Measurements from ENCODE around the gene EIPR1.

Gene EIPR1

DNA sequence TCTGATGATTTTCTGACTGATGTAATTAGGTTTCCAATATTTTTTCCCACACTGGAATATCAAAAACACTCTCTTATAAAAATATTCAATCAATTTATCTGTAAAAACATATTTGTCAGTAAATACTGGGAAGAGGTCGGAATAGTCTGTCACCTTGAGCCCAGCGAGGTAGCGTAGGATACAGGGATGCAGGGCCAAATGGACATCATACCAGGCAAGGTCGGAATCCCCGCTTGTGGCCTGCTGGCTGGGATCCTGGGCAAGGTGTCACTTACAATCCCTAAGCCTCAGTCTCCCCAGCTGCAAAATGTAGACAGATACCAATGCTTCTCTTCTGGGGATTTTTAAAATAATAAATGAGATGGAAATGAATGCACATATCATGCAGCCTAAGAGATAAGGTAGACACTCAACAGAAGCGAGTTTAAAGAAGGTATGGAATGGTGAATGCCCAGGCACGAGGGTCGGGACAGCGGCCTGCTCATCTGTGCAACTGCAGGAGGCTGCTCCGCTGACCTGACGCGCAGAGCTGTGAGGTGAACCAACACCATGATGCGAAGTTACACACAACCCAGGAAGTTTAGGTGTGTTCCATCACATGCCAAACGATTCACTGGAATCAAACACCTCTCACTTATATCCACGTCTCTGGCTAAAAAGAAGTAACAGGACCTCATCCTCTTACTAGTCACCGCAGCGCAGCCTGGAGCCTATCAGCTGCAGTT lies 98.2 kb downstream of the EIPR1 start:
- DNase-seq (ENCODE audit: low spot score): no peak
- TF ChIP-seq CTCF (IDR thresholded peaks at IDR 0.05): no peak
- no peak overlapping the region for H3K4me3 ChIP-seq
- no peak overlapping the region for H3K27ac ChIP-seq

DNA sequence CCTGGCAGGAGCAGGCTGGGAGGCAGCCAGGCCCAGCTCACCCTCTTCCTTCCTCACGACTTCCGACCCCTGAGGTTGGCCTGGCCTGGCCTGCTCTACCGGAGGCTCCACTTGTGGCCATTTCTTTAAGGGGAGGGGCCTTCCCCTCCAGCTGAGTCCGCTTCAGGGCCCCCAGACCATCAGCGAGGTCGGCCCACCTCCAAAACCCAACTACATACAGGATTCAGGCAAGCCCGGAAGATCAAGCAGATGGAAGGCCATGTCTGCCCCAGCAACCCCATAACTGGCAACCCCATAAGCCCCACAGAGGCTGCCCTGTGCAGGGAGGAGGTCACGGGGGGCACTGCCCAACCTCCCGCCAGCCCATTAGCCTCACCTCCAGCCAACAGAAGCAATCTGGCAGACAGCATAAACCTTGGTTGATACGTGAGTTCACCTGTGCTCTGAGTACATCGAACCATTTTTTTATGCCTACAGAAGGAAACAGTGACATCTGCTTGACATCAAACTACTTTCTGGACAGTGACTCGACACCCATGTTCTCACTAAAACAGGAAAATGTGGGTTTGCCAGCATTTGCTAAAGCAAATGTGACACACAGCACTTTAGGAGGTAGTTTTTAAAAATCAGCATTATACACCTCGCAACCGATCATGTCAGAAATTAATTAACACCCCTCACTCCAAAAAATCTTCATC lies 98.9 kb downstream of the EIPR1 start:
- Histone ChIP-seq H3K4me3 (no peak overlapping the region), H3K27ac (no peak overlapping the region)
- no peak for DNase-seq (ENCODE audit: low spot score)
- TF ChIP-seq CTCF (IDR thresholded peaks at IDR 0.05): no peak

- DNase-seq (ENCODE audit: low spot score): no peak
- TF ChIP-seq CTCF (IDR thresholded peaks at IDR 0.05): no peak
- H3K27ac ChIP-seq: no peak overlapping the region
Observed at GRCh38 chr2:3277748-3278520, 99.7 kb downstream of the EIPR1 start.

GRCh38 chr2:3277050-3277747 lies 100.4 kb downstream of the EIPR1 start:
- no peak for TF ChIP-seq CTCF (IDR thresholded peaks at IDR 0.05)
- DNase-seq (ENCODE audit: low spot score): no peak
- H3K4me3 ChIP-seq: no peak overlapping the region
- H3K27ac ChIP-seq: no peak overlapping the region

More at GRCh38 chr2:3277748-3278520, 99.7 kb downstream of the EIPR1 start:
- H3K4me3 ChIP-seq: no peak overlapping the region

DNA sequence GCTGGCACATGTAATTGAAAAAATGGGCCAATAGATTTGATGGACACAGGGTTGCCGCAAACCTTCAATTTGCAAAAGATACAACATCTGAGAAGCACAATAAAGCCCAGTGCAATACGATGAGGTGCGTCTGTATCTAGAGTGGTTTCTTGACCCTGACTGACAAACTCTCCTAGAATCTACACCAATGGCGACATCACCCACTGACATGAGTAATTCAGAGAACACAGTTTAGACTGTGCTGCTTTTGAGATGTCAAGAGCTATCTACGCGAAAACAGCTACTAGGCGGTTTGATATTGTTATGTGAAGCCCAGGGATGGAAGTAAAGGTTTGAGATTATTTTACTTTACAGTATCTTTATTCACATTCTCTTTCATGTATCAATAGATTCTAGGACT lies 104.9 kb downstream of the EIPR1 start:
- no peak overlapping the region for H3K27ac ChIP-seq
- no peak overlapping the region for H3K4me3 ChIP-seq
- DNase-seq (ENCODE audit: low spot score): no peak
- TF ChIP-seq CTCF (IDR thresholded peaks at IDR 0.05): no peak

GRCh38 chr2:3270095-3270478 lies 107.5 kb downstream of the EIPR1 start:
- no peak for TF ChIP-seq CTCF (IDR thresholded peaks at IDR 0.05)
- DNase-seq (ENCODE audit: low spot score): no peak
- Histone ChIP-seq H3K27ac (no peak overlapping the region), H3K4me3 (no peak overlapping the region)
